Transverse colon (tissue), 3 donors: Measurements from ENCODE around the gene ALDH3A2.

ENCODE experiments used
- EP300 ChIP-seq: sonication (generic); formaldehyde crosslinking; IDR thresholded peaks from one replicate; pipeline ENCODE4 v1.6.1; 2017; ENCODE audit warnings: antibody characterized with exemption, low read depth
- TF ChIP-seq, protein P1 (sequence below), 5 experiments: fragments of 200-600 bp in 3 of 5; fragments of 450-650 bp in 2 of 5; sonication (generic) in 3 of 5; IDR thresholded peaks; 1 replicate in 2 of 5; 2 replicates in 3 of 5; pipeline ENCODE4 v1.5.1; 2016 to 2017; ENCODE audit warnings: antibody characterized with exemption in 5 of 5, inconsistent platforms in 3 of 5, mild to moderate bottlenecking in 2 of 5, moderate library complexity in 1 of 5

- TF ChIP-seq, protein P1, sequence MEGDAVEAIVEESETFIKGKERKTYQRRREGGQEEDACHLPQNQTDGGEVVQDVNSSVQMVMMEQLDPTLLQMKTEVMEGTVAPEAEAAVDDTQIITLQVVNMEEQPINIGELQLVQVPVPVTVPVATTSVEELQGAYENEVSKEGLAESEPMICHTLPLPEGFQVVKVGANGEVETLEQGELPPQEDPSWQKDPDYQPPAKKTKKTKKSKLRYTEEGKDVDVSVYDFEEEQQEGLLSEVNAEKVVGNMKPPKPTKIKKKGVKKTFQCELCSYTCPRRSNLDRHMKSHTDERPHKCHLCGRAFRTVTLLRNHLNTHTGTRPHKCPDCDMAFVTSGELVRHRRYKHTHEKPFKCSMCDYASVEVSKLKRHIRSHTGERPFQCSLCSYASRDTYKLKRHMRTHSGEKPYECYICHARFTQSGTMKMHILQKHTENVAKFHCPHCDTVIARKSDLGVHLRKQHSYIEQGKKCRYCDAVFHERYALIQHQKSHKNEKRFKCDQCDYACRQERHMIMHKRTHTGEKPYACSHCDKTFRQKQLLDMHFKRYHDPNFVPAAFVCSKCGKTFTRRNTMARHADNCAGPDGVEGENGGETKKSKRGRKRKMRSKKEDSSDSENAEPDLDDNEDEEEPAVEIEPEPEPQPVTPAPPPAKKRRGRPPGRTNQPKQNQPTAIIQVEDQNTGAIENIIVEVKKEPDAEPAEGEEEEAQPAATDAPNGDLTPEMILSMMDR (IDR thresholded peaks at IDR 0.05) = no peak
- no peak for TF ChIP-seq EP300
Observed at GRCh38 chr17:19621697-19622096, 26.9 kb upstream of the ALDH3A2 start.
